HG02943 (cell line): Measurements from ENCODE around the gene HOXB1.
"Not testable (repeated sequence)": the region's sequence is repeated elsewhere in the genome, so short reads cannot be mapped to it uniquely, and the experiment has no call there.

ENCODE experiments used
- ATAC-seq: cut with Tn5 transposase; IDR thresholded peaks from one replicate; pipeline ENCODE4 v1.9.1; 2021; ENCODE audit warnings: mild to moderate bottlenecking, low read depth, moderate library complexity; ENCODE audit not compliant: unreplicated experiment

Gene HOXB1

GRCh38 chr17:48544349-48545021 is 13.7 kb upstream of the HOXB1 start:
- no peak for ATAC-seq

- no peak for ATAC-seq
These were observed 13.1 kb upstream of the HOXB1 start for GRCh38 chr17:48543854-48544348.

- ATAC-seq: no peak
These were observed 12.5 kb upstream of the HOXB1 start for GRCh38 chr17:48543107-48543853.

- ATAC-seq: no peak
These were observed 11.9 kb upstream of the HOXB1 start for GRCh38 chr17:48542698-48543106.

GRCh38 chr17:48542114-48542656 is 11.4 kb upstream of the HOXB1 start:
- ATAC-seq: no peak

GRCh38 chr17:48541577-48542113 is 10.8 kb upstream of the HOXB1 start:
- no peak for ATAC-seq

- no peak for ATAC-seq
These were observed 10.3 kb upstream of the HOXB1 start for GRCh38 chr17:48541036-48541576.

GRCh38 chr17:48540213-48540612 is 9.4 kb upstream of the HOXB1 start:
- no peak for ATAC-seq

GRCh38 chr17:48539177-48539576 is 8.4 kb upstream of the HOXB1 start:
- ATAC-seq: no peak

GRCh38 chr17:48537316-48537715 is 6.5 kb upstream of the HOXB1 start:
- no peak for ATAC-seq

- not testable (repeated sequence) for ATAC-seq
These were observed 5.2 kb upstream of the HOXB1 start for GRCh38 chr17:48535793-48536559.

- no peak for ATAC-seq
These were observed 1.4 kb upstream of the HOXB1 start for GRCh38 chr17:48532261-48532660.

GRCh38 chr17:48530208-48530886 is 464 bp downstream of the HOXB1 start:
- ATAC-seq: no peak

- ATAC-seq: no peak
These were observed 1.2 kb downstream of the HOXB1 start for GRCh38 chr17:48529683-48530009.

- no peak for ATAC-seq
These were observed 1.7 kb downstream of the HOXB1 start for GRCh38 chr17:48528936-48529682.

- ATAC-seq: no peak
These were observed 2.5 kb downstream of the HOXB1 start for GRCh38 chr17:48528153-48528935.

GRCh38 chr17:48527547-48527932 is 3.3 kb downstream of the HOXB1 start:
- no peak for ATAC-seq
